ENCODE data around the gene HJURP.

- TF ChIP-seq, protein P1, sequence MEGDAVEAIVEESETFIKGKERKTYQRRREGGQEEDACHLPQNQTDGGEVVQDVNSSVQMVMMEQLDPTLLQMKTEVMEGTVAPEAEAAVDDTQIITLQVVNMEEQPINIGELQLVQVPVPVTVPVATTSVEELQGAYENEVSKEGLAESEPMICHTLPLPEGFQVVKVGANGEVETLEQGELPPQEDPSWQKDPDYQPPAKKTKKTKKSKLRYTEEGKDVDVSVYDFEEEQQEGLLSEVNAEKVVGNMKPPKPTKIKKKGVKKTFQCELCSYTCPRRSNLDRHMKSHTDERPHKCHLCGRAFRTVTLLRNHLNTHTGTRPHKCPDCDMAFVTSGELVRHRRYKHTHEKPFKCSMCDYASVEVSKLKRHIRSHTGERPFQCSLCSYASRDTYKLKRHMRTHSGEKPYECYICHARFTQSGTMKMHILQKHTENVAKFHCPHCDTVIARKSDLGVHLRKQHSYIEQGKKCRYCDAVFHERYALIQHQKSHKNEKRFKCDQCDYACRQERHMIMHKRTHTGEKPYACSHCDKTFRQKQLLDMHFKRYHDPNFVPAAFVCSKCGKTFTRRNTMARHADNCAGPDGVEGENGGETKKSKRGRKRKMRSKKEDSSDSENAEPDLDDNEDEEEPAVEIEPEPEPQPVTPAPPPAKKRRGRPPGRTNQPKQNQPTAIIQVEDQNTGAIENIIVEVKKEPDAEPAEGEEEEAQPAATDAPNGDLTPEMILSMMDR (IDR thresholded peaks at IDR 0.05; ENCODE audit: borderline replicate concordance, extremely low read depth, low read length, poor library complexity, severe bottlenecking) = no peak
- TF ChIP-seq EZH2 (IDR thresholded peaks at IDR 0.05; ENCODE audit: borderline replicate concordance, low read depth, low read length, severe bottlenecking) = no peak
Measured at GRCh38 chr2:233832414-233832813, 21.9 kb downstream of the HJURP start.
